Measurements from ENCODE around the gene DNHD1. TPM values are rescaled to one million over a fixed set of nuclear protein-coding genes. Genes with fewer than 3 reads are reported as not detected.
A peak's percentile ranks its signal among the peaks of the same experiment; 100 is the strongest.

DNHD1 gene
- total and polyA plus RNA-seq, 2 of the 13 experiments (the other 11 are each of a cell fraction or from before 2014, with no cell fraction given), result 2.7 to 9.3 TPM

DNA sequence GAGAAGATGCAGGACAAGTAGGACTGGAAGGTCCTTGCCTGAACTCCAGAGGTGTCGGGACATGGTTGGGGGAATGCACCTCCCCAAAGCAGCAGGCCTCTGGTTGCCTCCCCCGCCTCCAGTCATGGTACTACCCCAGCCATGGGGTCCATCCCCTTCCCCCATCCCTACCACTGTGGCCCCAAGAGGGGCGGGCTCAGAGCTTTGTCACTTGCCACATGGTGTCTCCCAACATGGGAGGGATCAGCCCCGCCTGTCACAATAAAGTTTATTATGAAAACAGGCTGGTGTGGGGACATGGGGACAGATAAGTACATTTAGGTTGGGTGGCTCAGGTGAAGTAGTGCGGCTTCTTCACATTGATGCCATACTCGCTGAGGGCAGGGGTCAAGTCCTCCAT, 113.5 kb downstream of the DNHD1 start (continued):
- TF ChIP-seq, protein P1, sequence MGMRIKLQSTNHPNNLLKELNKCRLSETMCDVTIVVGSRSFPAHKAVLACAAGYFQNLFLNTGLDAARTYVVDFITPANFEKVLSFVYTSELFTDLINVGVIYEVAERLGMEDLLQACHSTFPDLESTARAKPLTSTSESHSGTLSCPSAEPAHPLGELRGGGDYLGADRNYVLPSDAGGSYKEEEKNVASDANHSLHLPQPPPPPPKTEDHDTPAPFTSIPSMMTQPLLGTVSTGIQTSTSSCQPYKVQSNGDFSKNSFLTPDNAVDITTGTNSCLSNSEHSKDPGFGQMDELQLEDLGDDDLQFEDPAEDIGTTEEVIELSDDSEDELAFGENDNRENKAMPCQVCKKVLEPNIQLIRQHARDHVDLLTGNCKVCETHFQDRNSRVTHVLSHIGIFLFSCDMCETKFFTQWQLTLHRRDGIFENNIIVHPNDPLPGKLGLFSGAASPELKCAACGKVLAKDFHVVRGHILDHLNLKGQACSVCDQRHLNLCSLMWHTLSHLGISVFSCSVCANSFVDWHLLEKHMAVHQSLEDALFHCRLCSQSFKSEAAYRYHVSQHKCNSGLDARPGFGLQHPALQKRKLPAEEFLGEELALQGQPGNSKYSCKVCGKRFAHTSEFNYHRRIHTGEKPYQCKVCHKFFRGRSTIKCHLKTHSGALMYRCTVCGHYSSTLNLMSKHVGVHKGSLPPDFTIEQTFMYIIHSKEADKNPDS (CRISPR knock-in tag; IDR thresholded peaks at IDR 0.05), result no peak

- Histone ChIP-seq H3K4me2 (ENCODE audit: low read depth, low read length) (peak overlapping the region; percentile 96), H3K79me2 (ENCODE audit: insufficient read depth, low read length) (peaks cover 16% of the 10 kb centered on the region), H4K20me1 (ENCODE audit: insufficient read depth, low read length) (no peaks in the 10 kb centered on the region), H3K4me3 (replicated peaks in 1 of 3; ENCODE audit: insufficient read depth in 1 of 3, low read depth in 2 of 3, low read length in 3 of 3) (peak overlapping the region; percentile 81 to 93 (median 86)), H3K36me3 (replicated peaks in 1 of 2; ENCODE audit: control insufficient read depth in 1 of 2, insufficient read depth in 2 of 2, low read length in 2 of 2) (peaks cover 24 to 52% of the 10 kb centered on the region in 2 experiments), H2AFZ (ENCODE audit: low read length) (no peak overlapping the region), H3K4me1 (ENCODE audit: insufficient read depth, low read length) (peaks cover 44% of the 10 kb centered on the region), H3K9me3 (ENCODE audit: low read length) (no peaks in the 10 kb centered on the region), H3K9ac (ENCODE audit: insufficient read depth, low read depth, low read length) (peak overlapping the region; percentile 96), H3K27me3 (ENCODE audit: control insufficient read depth in 1 of 2, insufficient read depth in 2 of 2, low read length in 2 of 2) (no peaks in the 10 kb centered on the region), H3K27ac (ENCODE audit: extremely low read length, insufficient read depth, low read length) (peak overlapping the region; percentile 62)
- in situ Hi-C loops (cut with HindIII; ENCODE audit: extremely low pct_ligation_motif_present, low pct_unique_long_range_greater_than_20kb), result no loop called here
- FAIRE-seq (no peak), DNase-seq (ENCODE audit: low spot score) (no peak), ATAC-seq (peak; percentile 4)
- POLR2A ChIA-PET, result interaction anchor here (0.6 to 3.1 kb wide), 9 partner anchors 7 to 221 kb away, joined by 3 to 24 read pairs (median 4); partner anchors contain the start of genes ARFIP2, ILK, MRPL17 and RRP8
- intact Hi-C loops (cut with micrococcal nuclease; ENCODE audit: unreplicated experiment), result loop anchor here (5.0 kb wide), 1 partner anchor 129 kb away; the partner anchor contains the start of genes ARFIP2 and TIMM10B
- BruUV-seq (replicated peaks), result no TSS peak
- WGBS (ENCODE audit: low lambda C conversion rate), result 52% methylated on average over 10 of the region's 39 CpGs
- CTCF ChIA-PET (ENCODE audit: low intra/inter-chr PET ratio, low total read pairs), result no interaction called here
- TF ChIP-seq AGO2 (optimal IDR thresholded peaks at IDR 0.05; ENCODE audit: low read depth, low read length) (peak; percentile 93), ZNF7 (CRISPR knock-in tag; IDR thresholded peaks at IDR 0.05) (no peak), FOXA1 (IDR thresholded peaks at IDR 0.05) (no peak), FOXA1 (CRISPR knock-in tag; IDR thresholded peaks at IDR 0.05) (no peak), ZNF782 (CRISPR knock-in tag; IDR thresholded peaks at IDR 0.05; ENCODE audit: borderline replicate concordance) (no peak), ZBTB8A (CRISPR knock-in tag; IDR thresholded peaks at IDR 0.05; ENCODE audit: borderline replicate concordance, low read depth) (no peak), NFRKB (IDR thresholded peaks at IDR 0.05) (no peak), TFE3 (CRISPR knock-in tag; IDR thresholded peaks at IDR 0.05) (no peak), ZNF496 (CRISPR knock-in tag; IDR thresholded peaks at IDR 0.05; ENCODE audit: insufficient replicate concordance) (no peak)
- TF ChIP-seq, protein P2, sequence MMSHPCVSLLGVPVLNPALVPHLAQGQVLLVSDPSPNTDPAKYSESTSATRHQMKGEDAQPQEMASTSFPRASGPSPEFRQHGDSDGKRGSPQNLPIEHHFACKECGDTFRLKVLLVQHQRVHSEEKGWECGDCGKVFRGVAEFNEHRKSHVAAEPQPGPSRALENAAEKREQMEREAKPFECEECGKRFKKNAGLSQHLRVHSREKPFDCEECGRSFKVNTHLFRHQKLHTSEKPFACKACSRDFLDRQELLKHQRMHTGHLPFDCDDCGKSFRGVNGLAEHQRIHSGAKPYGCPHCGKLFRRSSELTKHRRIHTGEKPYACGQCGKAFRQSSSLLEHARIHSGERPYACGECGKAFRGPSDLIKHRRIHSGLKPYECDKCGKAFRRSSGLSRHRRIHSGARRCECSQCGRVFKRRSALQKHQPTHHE (CRISPR knock-in tag; IDR thresholded peaks at IDR 0.05; ENCODE audit: borderline replicate concordance), result 0 out of 2 replicates have a peak, but pooled peaks have one; percentile 3
Observed at GRCh38 chr11:6611092-6611962, 114.2 kb downstream of the DNHD1 start.

All from HepG2 (cell line).